ENCODE measurements around the gene RPS6KL1.

The RPS6KL1 gene

DNA sequence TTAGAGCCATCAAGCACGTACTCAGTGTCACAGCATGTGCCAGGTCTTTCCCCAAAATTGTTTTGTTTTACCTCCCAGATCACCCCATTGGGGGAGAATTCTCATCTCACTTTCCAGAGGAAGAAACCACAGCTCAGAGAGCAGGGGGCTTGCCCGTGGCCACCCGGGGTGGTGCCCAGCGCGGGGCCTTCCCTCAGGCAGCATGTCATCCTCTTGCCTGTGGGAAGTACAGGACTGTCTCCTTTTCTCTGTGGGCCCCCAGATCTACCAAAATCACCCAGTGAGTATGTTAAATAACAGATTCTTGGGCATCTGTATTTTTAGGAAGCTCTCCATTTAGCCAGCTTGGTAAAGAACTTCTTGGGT lies 5.9 kb downstream of the RPS6KL1 start:
- H3K27ac ChIP-seq (ENCODE audit: low read length) = no peak overlapping the region

DNA sequence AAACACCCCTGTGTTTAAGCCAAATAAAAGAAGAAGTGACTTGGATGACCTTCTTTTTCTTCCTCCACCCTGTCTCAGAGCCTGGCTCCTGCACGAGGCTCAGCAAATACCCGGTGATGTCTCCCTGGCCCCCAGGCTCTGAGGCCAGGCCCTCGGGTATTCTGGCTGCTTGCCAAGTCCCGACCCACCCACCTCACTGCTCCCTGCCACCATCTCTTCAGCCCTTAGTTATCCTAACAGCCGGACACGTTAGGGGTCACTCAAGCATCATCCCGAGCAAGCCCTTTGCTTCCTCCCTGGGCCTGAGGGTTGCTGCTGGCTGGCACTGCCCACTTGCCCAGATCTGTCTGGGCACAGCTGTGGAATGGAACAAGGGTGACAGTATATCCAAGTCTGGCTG lies 7.2 kb downstream of the RPS6KL1 start:
- Histone ChIP-seq H3K36me3 (ENCODE audit: control insufficient read depth in 1 of 2, insufficient read depth in 2 of 2, low read length in 2 of 2) (no peaks in the 10 kb centered on the region), H3K27ac (ENCODE audit: low read length) (no peak overlapping the region), H3K4me1 (ENCODE audit: control insufficient read depth in 1 of 2, insufficient read depth in 2 of 2, low read length in 2 of 2) (peaks cover 5 to 22% of the 10 kb centered on the region in 2 donors), H3K4me3 (ENCODE audit: low read depth in 1 of 2, low read length in 2 of 2) (no peak overlapping the region), H3K9me3 (ENCODE audit: control insufficient read depth in 1 of 2, low read length in 2 of 2) (no peaks in the 10 kb centered on the region), H3K27me3 (ENCODE audit: low read depth, low read length) (no peaks in the 10 kb centered on the region)

More for the DNA sequence above, 5.9 kb downstream of the RPS6KL1 start:
- H3K36me3 ChIP-seq (ENCODE audit: control insufficient read depth in 1 of 2, insufficient read depth in 2 of 2, low read length in 2 of 2) = no peaks in the 10 kb centered on the region
- peaks cover 5 to 22% of the 10 kb centered on the region in 2 donors for H3K4me1 ChIP-seq (ENCODE audit: control insufficient read depth in 1 of 2, insufficient read depth in 2 of 2, low read length in 2 of 2)
- H3K9me3 ChIP-seq (ENCODE audit: control insufficient read depth in 1 of 2, low read length in 2 of 2) = no peaks in the 10 kb centered on the region
- no peaks in the 10 kb centered on the region for H3K27me3 ChIP-seq (ENCODE audit: low read depth, low read length)
- no peak overlapping the region for H3K4me3 ChIP-seq (ENCODE audit: low read depth in 1 of 2, low read length in 2 of 2)

DNA sequence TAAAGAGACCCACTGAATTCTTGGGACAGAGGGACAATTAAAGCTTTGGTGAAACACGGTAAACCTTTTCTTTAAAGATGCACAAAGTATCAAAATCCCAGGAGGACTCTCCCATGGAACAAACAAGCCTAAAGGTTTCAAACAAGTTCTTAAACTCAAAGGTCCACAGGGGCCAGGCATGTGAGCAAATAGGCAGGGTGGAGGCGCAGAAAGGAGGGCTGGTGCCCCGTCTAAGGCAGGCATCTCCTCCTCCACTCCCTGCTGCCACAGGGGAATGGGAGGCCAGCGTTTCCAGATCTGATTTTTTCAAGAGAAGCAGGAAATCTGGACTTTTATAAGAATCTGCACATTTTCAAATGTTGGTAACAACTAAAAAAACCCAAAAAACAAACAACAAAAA lies 7.6 kb downstream of the RPS6KL1 start:
- no peaks in the 10 kb centered on the region for H3K9me3 ChIP-seq (ENCODE audit: control insufficient read depth in 1 of 2, low read length in 2 of 2)
- peaks cover 5 to 22% of the 10 kb centered on the region in 2 donors for H3K4me1 ChIP-seq (ENCODE audit: control insufficient read depth in 1 of 2, insufficient read depth in 2 of 2, low read length in 2 of 2)
- H3K36me3 ChIP-seq (ENCODE audit: control insufficient read depth in 1 of 2, insufficient read depth in 2 of 2, low read length in 2 of 2) = no peaks in the 10 kb centered on the region
- H3K27ac ChIP-seq (ENCODE audit: low read length) = no peak overlapping the region
- H3K27me3 ChIP-seq (ENCODE audit: low read depth, low read length) = no peaks in the 10 kb centered on the region
- no peak overlapping the region for H3K4me3 ChIP-seq (ENCODE audit: low read depth in 1 of 2, low read length in 2 of 2)

DNA sequence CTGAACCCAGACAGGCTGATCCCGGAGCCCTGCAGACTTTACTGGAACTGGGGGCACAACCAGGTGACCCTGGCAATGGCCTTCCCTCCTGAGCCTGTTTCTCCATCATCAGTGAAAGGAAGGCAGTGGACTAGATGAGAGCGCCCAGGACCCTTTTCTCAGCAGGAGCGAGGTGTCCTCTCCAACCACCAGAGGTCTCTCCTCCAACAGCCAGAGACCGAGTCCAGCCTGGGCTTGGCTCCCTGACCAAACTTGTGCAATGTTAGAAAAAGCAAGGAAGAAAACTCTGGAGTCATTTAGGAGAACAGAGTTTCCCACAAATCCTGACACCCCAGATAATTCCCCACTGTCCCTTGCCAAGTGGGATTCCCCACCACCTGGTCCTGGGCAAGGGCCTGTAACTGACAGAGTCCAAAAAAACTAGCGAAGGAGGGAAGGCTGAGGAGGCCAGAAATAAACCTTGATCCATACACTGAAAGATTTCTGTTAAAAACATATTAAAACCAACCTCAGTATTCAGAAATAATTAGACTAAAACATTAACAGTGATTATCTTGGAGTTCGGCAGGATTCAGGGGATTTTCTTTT lies 9.0 kb downstream of the RPS6KL1 start:
- Histone ChIP-seq H3K27me3 (ENCODE audit: low read depth, low read length) (no peaks in the 10 kb centered on the region), H3K9me3 (ENCODE audit: control insufficient read depth in 1 of 2, low read length in 2 of 2) (no peaks in the 10 kb centered on the region), H3K36me3 (ENCODE audit: control insufficient read depth in 1 of 2, insufficient read depth in 2 of 2, low read length in 2 of 2) (no peaks in the 10 kb centered on the region), H3K4me1 (ENCODE audit: control insufficient read depth in 1 of 2, insufficient read depth in 2 of 2, low read length in 2 of 2) (peaks cover 5 to 22% of the 10 kb centered on the region in 2 donors), H3K4me3 (ENCODE audit: low read depth in 1 of 2, low read length in 2 of 2) (no peak overlapping the region), H3K27ac (ENCODE audit: low read length) (peak overlapping the region; percentile 18)

DNA sequence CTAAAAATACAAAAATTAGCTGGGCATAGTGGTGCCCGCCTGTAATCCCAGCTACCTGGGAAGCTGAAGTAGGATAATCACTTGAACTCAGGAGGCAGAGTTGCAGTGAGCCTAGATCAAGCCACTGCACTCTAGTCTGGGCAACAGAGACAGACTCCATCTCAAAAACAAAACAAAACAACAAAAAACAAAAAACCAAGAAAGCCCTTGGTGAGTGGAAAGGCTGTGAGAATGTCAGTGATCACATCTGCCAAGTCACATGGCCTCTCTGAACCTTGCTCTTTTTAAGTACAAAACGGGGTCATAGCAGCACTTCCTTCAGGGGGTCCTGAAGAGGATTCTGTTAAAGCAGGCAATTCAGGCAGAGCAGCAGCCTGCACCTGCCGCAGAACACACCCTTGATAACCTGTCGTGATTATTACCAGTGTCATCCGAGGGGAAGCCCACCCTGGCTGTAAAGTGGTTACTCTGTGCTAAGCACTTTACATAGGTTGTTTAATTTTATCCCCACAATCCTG lies 9.6 kb downstream of the RPS6KL1 start:
- Histone ChIP-seq H3K9me3 (ENCODE audit: control insufficient read depth in 1 of 2, low read length in 2 of 2) (no peaks in the 10 kb centered on the region), H3K27me3 (ENCODE audit: low read depth, low read length) (no peaks in the 10 kb centered on the region), H3K4me1 (ENCODE audit: control insufficient read depth in 1 of 2, insufficient read depth in 2 of 2, low read length in 2 of 2) (peaks cover 5 to 21% of the 10 kb centered on the region in 2 donors), H3K4me3 (ENCODE audit: low read depth in 1 of 2, low read length in 2 of 2) (no peak overlapping the region), H3K36me3 (ENCODE audit: control insufficient read depth in 1 of 2, insufficient read depth in 2 of 2, low read length in 2 of 2) (no peaks in the 10 kb centered on the region), H3K27ac (ENCODE audit: low read length) (no peak overlapping the region)

DNA sequence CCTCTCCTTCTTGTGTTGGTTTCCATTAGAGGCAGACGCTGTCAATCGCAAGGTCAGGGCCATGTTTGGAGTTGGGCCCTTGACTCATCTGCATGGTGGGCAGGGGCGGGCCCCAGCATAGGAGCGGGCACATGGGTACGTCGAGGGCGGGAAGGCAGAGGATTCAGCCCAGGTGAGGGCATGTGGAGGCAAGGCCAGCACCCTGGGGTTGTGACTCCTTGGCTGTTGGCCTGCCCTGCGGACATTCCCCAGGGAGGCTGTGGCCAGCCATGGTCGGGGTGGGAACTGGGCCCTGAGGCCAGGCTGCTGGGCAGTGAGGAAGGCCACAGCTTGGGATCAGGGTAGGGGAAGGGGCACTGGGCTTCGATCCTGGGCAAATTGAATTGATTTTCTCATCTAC lies 10.3 kb downstream of the RPS6KL1 start:
- H3K4me3 ChIP-seq (ENCODE audit: low read depth in 1 of 2, low read length in 2 of 2) = no peak overlapping the region
- no peaks in the 10 kb centered on the region for H3K27me3 ChIP-seq (ENCODE audit: low read depth, low read length)
- H3K9me3 ChIP-seq (ENCODE audit: control insufficient read depth in 1 of 2, low read length in 2 of 2) = no peaks in the 10 kb centered on the region
- H3K36me3 ChIP-seq (ENCODE audit: control insufficient read depth in 1 of 2, insufficient read depth in 2 of 2, low read length in 2 of 2) = no peaks in the 10 kb centered on the region
- peaks cover 6 to 20% of the 10 kb centered on the region in 2 donors for H3K4me1 ChIP-seq (ENCODE audit: control insufficient read depth in 1 of 2, insufficient read depth in 2 of 2, low read length in 2 of 2)
- no peak overlapping the region for H3K27ac ChIP-seq (ENCODE audit: low read length)

DNA sequence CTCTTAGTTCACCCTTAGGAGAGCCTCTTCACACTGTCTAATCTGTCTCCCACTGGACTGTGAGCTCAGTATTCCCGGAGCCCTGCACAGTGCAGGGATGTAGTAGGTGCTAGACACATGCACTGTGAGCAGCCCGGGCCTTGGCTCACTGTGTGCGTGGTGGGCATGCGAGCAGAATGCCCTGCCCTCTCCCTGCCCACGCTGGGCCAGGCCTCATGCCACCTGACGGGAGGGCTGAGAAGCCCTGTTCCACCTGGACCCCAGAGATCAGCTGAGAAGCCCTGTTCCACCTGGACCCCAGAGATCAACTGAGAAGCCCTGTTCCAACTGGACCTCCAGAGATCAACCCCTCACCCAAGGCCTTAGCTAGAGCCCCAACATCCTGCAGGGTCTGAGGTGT lies 10.9 kb downstream of the RPS6KL1 start:
- Histone ChIP-seq H3K27ac (ENCODE audit: low read length) (no peak overlapping the region), H3K27me3 (ENCODE audit: low read depth, low read length) (no peaks in the 10 kb centered on the region), H3K36me3 (ENCODE audit: control insufficient read depth in 1 of 2, insufficient read depth in 2 of 2, low read length in 2 of 2) (no peaks in the 10 kb centered on the region), H3K9me3 (ENCODE audit: control insufficient read depth in 1 of 2, low read length in 2 of 2) (no peaks in the 10 kb centered on the region), H3K4me1 (ENCODE audit: control insufficient read depth in 1 of 2, insufficient read depth in 2 of 2, low read length in 2 of 2) (peaks cover 10 to 20% of the 10 kb centered on the region in 2 donors), H3K4me3 (ENCODE audit: low read depth in 1 of 2, low read length in 2 of 2) (no peak overlapping the region)

DNA sequence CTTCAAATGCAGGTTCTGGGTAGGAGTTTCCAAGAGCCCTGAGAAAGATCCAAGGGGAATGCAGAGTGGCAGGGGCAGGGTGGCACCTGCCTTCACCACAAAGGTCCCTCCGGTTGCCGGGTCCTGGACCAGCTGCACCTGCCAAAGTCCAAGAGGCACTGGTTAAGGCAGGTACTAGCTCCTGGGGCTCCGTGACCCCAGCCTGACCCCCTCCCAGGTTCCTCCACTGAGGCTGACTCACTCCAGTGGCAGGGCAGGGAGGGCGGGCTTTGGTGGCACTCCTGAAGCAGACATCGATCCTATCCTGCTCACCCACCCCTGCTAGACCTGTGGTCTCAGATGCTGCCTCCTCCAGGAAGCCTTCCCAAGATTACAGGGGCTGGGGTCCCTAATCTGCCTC lies 11.4 kb downstream of the RPS6KL1 start:
- Histone ChIP-seq H3K4me3 (ENCODE audit: low read depth in 1 of 2, low read length in 2 of 2) (no peak overlapping the region), H3K27ac (ENCODE audit: low read length) (no peak overlapping the region), H3K36me3 (ENCODE audit: control insufficient read depth in 1 of 2, insufficient read depth in 2 of 2, low read length in 2 of 2) (peaks cover 0 to under 1% of the 10 kb centered on the region in 2 donors), H3K4me1 (ENCODE audit: control insufficient read depth in 1 of 2, insufficient read depth in 2 of 2, low read length in 2 of 2) (peaks cover 10 to 21% of the 10 kb centered on the region in 2 donors), H3K27me3 (ENCODE audit: low read depth, low read length) (no peaks in the 10 kb centered on the region), H3K9me3 (ENCODE audit: control insufficient read depth in 1 of 2, low read length in 2 of 2) (no peaks in the 10 kb centered on the region)

DNA sequence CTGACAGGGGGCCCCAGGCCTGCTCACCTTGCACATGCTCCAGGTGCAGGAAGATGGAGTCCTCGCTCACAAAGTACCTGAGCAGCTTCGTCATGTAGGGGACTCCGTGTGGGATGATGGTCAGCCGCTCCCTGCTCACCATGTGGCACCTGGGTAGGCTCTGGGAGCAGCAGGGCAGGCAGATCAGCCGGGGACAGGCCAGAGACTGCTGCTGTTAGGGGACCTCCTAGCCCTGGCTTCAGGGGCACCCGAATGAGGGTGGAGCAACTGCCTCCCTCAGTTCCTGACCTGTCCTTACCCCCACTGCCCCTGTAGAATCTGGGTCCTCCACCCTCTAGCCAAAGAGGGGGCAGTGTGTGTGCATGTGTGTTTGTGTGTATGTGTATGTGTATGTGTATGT lies 11.8 kb downstream of the RPS6KL1 start:
- H3K4me3 ChIP-seq (ENCODE audit: low read depth in 1 of 2, low read length in 2 of 2) = no peak overlapping the region
- no peaks in the 10 kb centered on the region for H3K9me3 ChIP-seq (ENCODE audit: control insufficient read depth in 1 of 2, low read length in 2 of 2)
- peaks cover 10 to 17% of the 10 kb centered on the region in 2 donors for H3K4me1 ChIP-seq (ENCODE audit: control insufficient read depth in 1 of 2, insufficient read depth in 2 of 2, low read length in 2 of 2)
- H3K36me3 ChIP-seq (ENCODE audit: control insufficient read depth in 1 of 2, insufficient read depth in 2 of 2, low read length in 2 of 2) = peaks cover 0 to 4% of the 10 kb centered on the region in 2 donors
- no peaks in the 10 kb centered on the region for H3K27me3 ChIP-seq (ENCODE audit: low read depth, low read length)
- no peak overlapping the region for H3K27ac ChIP-seq (ENCODE audit: low read length)

DNA sequence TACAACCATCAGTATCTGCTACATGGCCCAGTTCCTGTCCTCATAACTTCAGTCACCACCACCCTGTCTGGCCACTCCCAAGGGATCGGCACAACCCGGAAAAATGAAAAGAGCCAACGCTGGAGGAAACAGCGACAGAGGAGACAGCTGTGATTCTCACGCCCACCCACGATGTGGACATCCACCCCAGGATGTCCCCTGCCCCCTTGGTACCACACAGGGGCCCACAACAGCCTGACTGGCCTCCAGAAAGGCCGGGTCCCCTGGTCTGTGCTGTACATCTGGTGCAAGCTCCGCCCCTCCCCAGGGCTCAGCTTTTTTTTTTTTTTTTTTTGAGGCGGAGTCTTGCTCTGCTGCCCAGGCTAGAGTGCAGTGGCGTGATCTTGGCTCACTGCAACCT lies 12.5 kb downstream of the RPS6KL1 start:
- Histone ChIP-seq H3K4me1 (ENCODE audit: control insufficient read depth in 1 of 2, insufficient read depth in 2 of 2, low read length in 2 of 2) (peaks cover 10 to 18% of the 10 kb centered on the region in 2 donors), H3K27me3 (ENCODE audit: low read depth, low read length) (no peaks in the 10 kb centered on the region), H3K4me3 (ENCODE audit: low read depth in 1 of 2, low read length in 2 of 2) (no peak overlapping the region), H3K27ac (ENCODE audit: low read length) (no peak overlapping the region), H3K9me3 (ENCODE audit: control insufficient read depth in 1 of 2, low read length in 2 of 2) (no peaks in the 10 kb centered on the region), H3K36me3 (ENCODE audit: control insufficient read depth in 1 of 2, insufficient read depth in 2 of 2, low read length in 2 of 2) (peaks cover 0 to 4% of the 10 kb centered on the region in 2 donors)

DNA sequence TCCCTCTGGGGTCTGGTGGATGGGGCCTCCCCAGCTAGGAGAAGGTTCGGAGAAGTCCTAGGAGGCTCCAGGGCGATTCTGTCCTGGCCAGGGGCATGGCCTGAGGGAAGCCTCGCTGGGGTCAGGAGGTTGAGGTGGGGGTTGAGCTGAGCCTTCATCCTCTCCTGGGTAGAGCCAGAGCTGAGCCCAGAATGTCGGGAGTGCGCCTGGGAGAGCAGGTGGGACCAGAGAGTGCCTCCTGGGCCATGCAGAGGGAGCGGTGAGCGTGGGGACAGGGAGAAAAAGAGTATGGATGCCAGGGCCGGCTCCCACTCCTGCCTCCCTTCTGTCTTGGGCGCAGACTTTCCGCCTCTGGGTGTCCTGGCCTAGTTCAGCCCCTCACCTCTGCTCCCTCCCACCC lies 13.1 kb downstream of the RPS6KL1 start:
- Histone ChIP-seq H3K4me3 (ENCODE audit: low read depth in 1 of 2, low read length in 2 of 2) (no peak overlapping the region), H3K4me1 (ENCODE audit: control insufficient read depth in 1 of 2, insufficient read depth in 2 of 2, low read length in 2 of 2) (peaks cover 10 to 25% of the 10 kb centered on the region in 2 donors), H3K9me3 (ENCODE audit: control insufficient read depth in 1 of 2, low read length in 2 of 2) (no peaks in the 10 kb centered on the region), H3K27ac (ENCODE audit: low read length) (no peak overlapping the region), H3K36me3 (ENCODE audit: control insufficient read depth in 1 of 2, insufficient read depth in 2 of 2, low read length in 2 of 2) (peaks cover 3 to 4% of the 10 kb centered on the region in 2 donors), H3K27me3 (ENCODE audit: low read depth, low read length) (no peaks in the 10 kb centered on the region)

DNA sequence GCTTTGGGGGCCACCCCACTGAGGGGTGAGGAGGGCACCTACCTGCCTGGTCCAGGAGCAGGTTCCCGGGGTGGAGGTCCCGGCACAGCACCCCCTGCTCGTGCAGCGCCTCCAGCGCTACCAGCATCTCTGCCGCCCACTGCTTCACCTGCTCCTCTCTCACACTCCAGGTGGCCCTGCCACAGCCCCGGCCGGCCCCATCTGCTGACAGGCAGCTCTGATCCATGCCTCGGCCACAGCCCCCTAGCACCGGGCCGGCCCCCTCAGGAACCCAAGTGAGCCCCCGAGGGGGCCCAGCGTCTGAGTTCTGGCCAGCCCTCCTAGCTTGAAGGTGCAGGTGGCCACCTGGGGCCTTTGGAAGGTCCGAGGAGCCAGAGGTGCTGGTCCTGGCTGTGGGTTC lies 13.6 kb downstream of the RPS6KL1 start:
- H3K9me3 ChIP-seq (ENCODE audit: control insufficient read depth in 1 of 2, low read length in 2 of 2) = no peaks in the 10 kb centered on the region
- no peak overlapping the region for H3K4me3 ChIP-seq (ENCODE audit: low read depth in 1 of 2, low read length in 2 of 2)
- peaks cover 6 to 8% of the 10 kb centered on the region in 2 donors for H3K36me3 ChIP-seq (ENCODE audit: control insufficient read depth in 1 of 2, insufficient read depth in 2 of 2, low read length in 2 of 2)
- peaks cover 10 to 26% of the 10 kb centered on the region in 2 donors for H3K4me1 ChIP-seq (ENCODE audit: control insufficient read depth in 1 of 2, insufficient read depth in 2 of 2, low read length in 2 of 2)
- H3K27ac ChIP-seq (ENCODE audit: low read length) = no peak overlapping the region
- no peaks in the 10 kb centered on the region for H3K27me3 ChIP-seq (ENCODE audit: low read depth, low read length)

Measured in muscle layer of duodenum (tissue), 2 donors.